GM12864 (cell line): Measurements from ENCODE around the gene MYL5.
"Not testable (repeated sequence)": the region's sequence is repeated elsewhere in the genome, so short reads cannot be mapped to it uniquely, and the experiment has no call there.

Source experiments
- DNase-seq: peaks from one replicate; pipeline ENCODE4 v3.0.0-alpha.2; 2011; ENCODE audit warnings: low read depth
- H3K4me3 ChIP-seq: 2 replicates; pipeline ENCODE4 v1.5.1; 2011; ENCODE audit warnings: mild to moderate bottlenecking, low read depth, low read length, control low read depth
- CTCF ChIP-seq: IDR thresholded peaks from 2 replicates; pipeline ENCODE4 v1.5.1; 2011; ENCODE audit warnings: low read depth, mild to moderate bottlenecking, moderate library complexity, low read length, control low read depth, inconsistent platforms; ENCODE audit errors: missing control alignments

MYL5 gene

GRCh38 chr4:637536-638280, 36.6 kb upstream of the MYL5 start:
- no peak overlapping the region for H3K4me3 ChIP-seq
- DNase-seq: no peak
- TF ChIP-seq CTCF: no peak

GRCh38 chr4:642366-642765, 32.0 kb upstream of the MYL5 start:
- not testable (repeated sequence) for H3K4me3 ChIP-seq, DNase-seq

GRCh38 chr4:646460-646859, 27.9 kb upstream of the MYL5 start:
- no peak for DNase-seq
- TF ChIP-seq CTCF: no peak
- no peak overlapping the region for H3K4me3 ChIP-seq

GRCh38 chr4:647481-647880, 26.9 kb upstream of the MYL5 start:
- TF ChIP-seq CTCF: no peak
- no peak overlapping the region for H3K4me3 ChIP-seq
- DNase-seq: no peak

- H3K4me3 ChIP-seq: no peak overlapping the region
- TF ChIP-seq CTCF: no peak
- no peak for DNase-seq
These were observed 25.6 kb upstream of the MYL5 start for GRCh38 chr4:648579-649292.

- TF ChIP-seq CTCF: no peak
- no peak overlapping the region for H3K4me3 ChIP-seq
- no peak for DNase-seq
These were observed 25.1 kb upstream of the MYL5 start for GRCh38 chr4:649293-649625.

- no peak for DNase-seq
- H3K4me3 ChIP-seq: no peak overlapping the region
- TF ChIP-seq CTCF: no peak
These were observed 24.5 kb upstream of the MYL5 start for GRCh38 chr4:649751-650310.
